Smooth muscle cell (in vitro differentiated cells): ENCODE results near the gene CXCL10. TPM values are rescaled to one million over a fixed set of nuclear protein-coding genes. Genes with fewer than 3 reads are reported as not detected.
A peak's percentile ranks its signal among the peaks of the same experiment; 100 is the strongest.

ENCODE experiments used
- DNase-seq: peaks from one replicate; lab custom pipeline; 2025; ENCODE audit not compliant: unreplicated experiment; lab: John Stamatoyannopoulos, UW
- H2AFZ ChIP-seq: fragments of 200-600 bp; sonication (generic); 2 replicates; pipeline ENCODE4 v1.6.0; 2016; ENCODE audit warnings: antibody characterized with exemption, low read depth, mild to moderate bottlenecking
- H3F3A ChIP-seq: fragments of 200-600 bp; sonication (generic); 2 replicates; pipeline ENCODE4 v1.6.0; 2017; ENCODE audit warnings: antibody characterized with exemption, low read depth
- H3K27ac ChIP-seq: fragments of 200-600 bp; sonication (generic); 2 replicates; pipeline ENCODE4 v1.5.1; 2016; ENCODE audit warnings: low read depth, mild to moderate bottlenecking
- H3K27me3 ChIP-seq: fragments of 200-600 bp; sonication (generic); 2 replicates; pipeline ENCODE4 v1.6.1; 2016; ENCODE audit warnings: low read depth, mild to moderate bottlenecking
- H3K36me3 ChIP-seq: fragments of 200-600 bp; sonication (generic); 2 replicates; pipeline ENCODE4 v1.5.1; 2016; ENCODE audit warnings: low read depth
- H3K4me1 ChIP-seq: fragments of 200-600 bp; sonication (generic); 2 replicates; pipeline ENCODE4 v1.5.1; 2016; ENCODE audit warnings: low read depth
- H3K4me2 ChIP-seq: fragments of 200-600 bp; sonication (generic); 2 replicates; pipeline ENCODE4 v1.6.0; 2016; ENCODE audit warnings: mild to moderate bottlenecking
- H3K4me3 ChIP-seq: fragments of 200-600 bp; sonication (generic); 2 replicates; pipeline ENCODE4 v1.5.1; 2016; ENCODE audit warnings: mild to moderate bottlenecking
- H3K79me2 ChIP-seq: fragments of 200-600 bp; sonication (generic); 2 replicates; pipeline ENCODE4 v1.6.0; 2016; ENCODE audit warnings: low read depth, mild to moderate bottlenecking
- H3K9ac ChIP-seq: fragments of 200-600 bp; sonication (generic); 2 replicates; pipeline ENCODE4 v1.6.0; 2016; ENCODE audit warnings: low read depth
- H3K9me3 ChIP-seq: fragments of 200-600 bp; sonication (generic); replicated peaks from 2 replicates; pipeline ENCODE4 v1.5.1; 2016; ENCODE audit warnings: low read depth
- H4K20me1 ChIP-seq: fragments of 200-600 bp; sonication (generic); 2 replicates; pipeline ENCODE4 v1.6.0; 2016; ENCODE audit warnings: low read depth
- WGBS: methylation state at CpG from one replicate; pipeline ENCODE4 v1.1.7; 2016; ENCODE audit warnings: low lambda C conversion rate; 5-methylcytosine and 5-hydroxymethylcytosine counted together
- polyA plus RNA-seq: library from polyadenylated mRNA; unstranded; fragments of >200 nt; fragmentation: Nextera tagmentation; extraction: Ambion mirVana; gene quantifications from 2 replicates; pipeline ENCODE4 v1.2.1, GENCODE V29; 2016
- total RNA-seq: library from RNA; depleted of rRNA; stranded (reverse); fragments of >200 nt; gene quantifications from 2 replicates; pipeline ENCODE4 v1.2.3, GENCODE V29; 2014
- TF ChIP-seq, protein P1 (sequence below): fragments of 200-600 bp; sonication (generic); IDR thresholded peaks from 2 replicates; pipeline ENCODE4 v1.5.1; 2017; ENCODE audit warnings: borderline replicate concordance, mild to moderate bottlenecking, antibody characterized with exemption; ENCODE audit not compliant: insufficient read depth, poor library complexity, severe bottlenecking

CXCL10 gene
- total and polyA plus RNA-seq, 2 experiments from 2014 or later, result 18.9 to 19.7 TPM

DNA sequence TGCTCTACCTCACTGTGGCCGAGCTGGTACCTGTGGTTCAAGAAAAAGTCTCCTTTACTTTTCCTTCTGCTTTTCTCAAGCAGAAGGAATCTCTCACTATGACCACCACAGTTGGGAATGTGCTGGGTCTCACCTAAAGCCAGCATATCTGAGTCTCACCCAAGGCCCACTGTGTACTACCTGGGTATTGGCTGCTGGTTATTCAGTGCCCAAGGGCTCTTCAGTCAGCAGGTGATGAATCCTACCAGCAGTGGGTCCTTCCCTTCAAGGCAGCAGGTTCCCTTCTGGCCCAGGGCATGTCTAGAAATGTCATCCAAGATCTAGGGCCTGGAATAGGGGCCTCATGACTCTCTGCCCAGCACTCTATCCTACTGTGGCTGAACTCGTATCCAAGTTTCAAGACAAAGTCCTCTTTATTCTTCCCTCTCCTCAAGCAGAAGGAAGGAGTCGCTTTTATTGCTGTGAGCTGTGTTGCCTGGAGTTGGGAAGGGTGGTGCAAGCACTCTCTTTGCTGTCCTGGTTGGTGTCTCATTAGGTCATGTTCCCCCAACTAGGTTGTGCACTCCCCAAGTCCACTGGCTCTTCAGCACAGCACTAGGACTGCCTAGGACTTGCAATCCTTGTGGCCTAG lies 6.1 kb downstream of the CXCL10 start:
- WGBS, result 92% methylated on average over 3 of the region's 3 CpGs
- no peak for DNase-seq
- TF ChIP-seq, protein P1, sequence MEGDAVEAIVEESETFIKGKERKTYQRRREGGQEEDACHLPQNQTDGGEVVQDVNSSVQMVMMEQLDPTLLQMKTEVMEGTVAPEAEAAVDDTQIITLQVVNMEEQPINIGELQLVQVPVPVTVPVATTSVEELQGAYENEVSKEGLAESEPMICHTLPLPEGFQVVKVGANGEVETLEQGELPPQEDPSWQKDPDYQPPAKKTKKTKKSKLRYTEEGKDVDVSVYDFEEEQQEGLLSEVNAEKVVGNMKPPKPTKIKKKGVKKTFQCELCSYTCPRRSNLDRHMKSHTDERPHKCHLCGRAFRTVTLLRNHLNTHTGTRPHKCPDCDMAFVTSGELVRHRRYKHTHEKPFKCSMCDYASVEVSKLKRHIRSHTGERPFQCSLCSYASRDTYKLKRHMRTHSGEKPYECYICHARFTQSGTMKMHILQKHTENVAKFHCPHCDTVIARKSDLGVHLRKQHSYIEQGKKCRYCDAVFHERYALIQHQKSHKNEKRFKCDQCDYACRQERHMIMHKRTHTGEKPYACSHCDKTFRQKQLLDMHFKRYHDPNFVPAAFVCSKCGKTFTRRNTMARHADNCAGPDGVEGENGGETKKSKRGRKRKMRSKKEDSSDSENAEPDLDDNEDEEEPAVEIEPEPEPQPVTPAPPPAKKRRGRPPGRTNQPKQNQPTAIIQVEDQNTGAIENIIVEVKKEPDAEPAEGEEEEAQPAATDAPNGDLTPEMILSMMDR, result no peak
- Histone ChIP-seq H3K4me2 (no peak overlapping the region), H3K36me3 (no peaks in the 10 kb centered on the region), H3K9me3 (no peaks in the 10 kb centered on the region), H4K20me1 (no peaks in the 10 kb centered on the region), H3F3A (peaks cover 6% of the 10 kb centered on the region), H3K27me3 (no peaks in the 10 kb centered on the region), H3K27ac (no peak overlapping the region), H2AFZ (no peak overlapping the region), H3K4me3 (no peak overlapping the region), H3K79me2 (no peaks in the 10 kb centered on the region), H3K9ac (no peak overlapping the region), H3K4me1 (peaks cover 10% of the 10 kb centered on the region)

DNA sequence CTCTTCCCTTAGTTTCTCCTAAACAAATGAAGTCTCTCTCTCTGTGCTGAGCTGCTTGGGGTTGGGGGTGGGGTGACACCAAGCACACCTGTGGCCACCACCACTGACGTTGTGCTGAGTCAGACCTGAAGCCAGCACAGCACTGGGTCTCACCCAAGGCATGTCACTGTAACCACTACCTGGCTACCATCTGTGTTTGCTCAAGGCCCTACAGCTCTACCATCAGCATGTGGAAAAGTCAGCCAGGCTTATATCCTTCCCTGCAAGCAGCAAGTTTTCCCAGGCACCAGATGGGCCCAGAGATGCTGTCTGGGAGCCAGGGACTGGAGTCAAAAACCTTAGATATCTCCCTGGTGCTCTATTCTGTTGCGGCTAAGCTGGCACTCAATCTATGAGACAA lies 6.9 kb downstream of the CXCL10 start:
- H3K4me3 ChIP-seq, result no peak overlapping the region
- no peak overlapping the region for H2AFZ ChIP-seq
- no peak overlapping the region for H3K27ac ChIP-seq
- H4K20me1 ChIP-seq, result no peaks in the 10 kb centered on the region
- no peaks in the 10 kb centered on the region for H3K36me3 ChIP-seq
- H3K79me2 ChIP-seq, result no peaks in the 10 kb centered on the region
- peaks cover 10% of the 10 kb centered on the region for H3K4me1 ChIP-seq
- H3K9ac ChIP-seq, result no peak overlapping the region
- H3K4me2 ChIP-seq, result no peak overlapping the region
- no peaks in the 10 kb centered on the region for H3K9me3 ChIP-seq
- TF ChIP-seq, protein P1, result no peak
- WGBS, result 78% methylated on average over 2 of the region's 2 CpGs
- H3K27me3 ChIP-seq, result no peaks in the 10 kb centered on the region
- H3F3A ChIP-seq, result peaks cover 6% of the 10 kb centered on the region
- no peak for DNase-seq

DNA sequence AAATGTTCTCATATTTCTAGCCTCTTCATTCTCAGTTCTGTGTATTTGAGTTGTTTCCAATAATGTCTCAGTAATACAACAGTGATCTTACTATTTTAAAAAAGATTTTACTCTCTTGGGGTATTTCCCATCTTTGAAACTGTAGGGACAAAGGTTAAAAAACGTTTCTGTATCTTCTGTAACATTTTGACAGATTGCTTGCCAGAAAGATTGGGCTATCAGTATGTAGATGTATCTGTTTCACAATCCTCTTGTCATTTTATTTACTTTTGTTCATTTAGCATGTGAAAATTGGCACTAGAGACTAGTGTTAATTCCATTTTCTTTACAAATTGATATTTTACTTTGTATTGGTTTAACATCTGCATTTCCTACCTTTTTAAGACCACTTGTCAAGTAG lies 9.8 kb downstream of the CXCL10 start:
- no peaks in the 10 kb centered on the region for H3K27me3 ChIP-seq
- no peak overlapping the region for H3K4me3 ChIP-seq
- TF ChIP-seq, protein P1, result no peak
- peak overlapping the region; percentile 1 for H3K4me2 ChIP-seq
- no peaks in the 10 kb centered on the region for H3K9me3 ChIP-seq
- DNase-seq, result no peak
- WGBS, result 38% methylated on average over 1 of the region's 1 CpG
- H3K79me2 ChIP-seq, result no peaks in the 10 kb centered on the region
- peak overlapping the region; percentile 97 for H3K27ac ChIP-seq
- H3K4me1 ChIP-seq, result peaks cover 10% of the 10 kb centered on the region
- H2AFZ ChIP-seq, result peak overlapping the region; percentile 70
- H3K36me3 ChIP-seq, result no peaks in the 10 kb centered on the region
- H3K9ac ChIP-seq, result peak overlapping the region; percentile 21
- peaks cover 6% of the 10 kb centered on the region for H3F3A ChIP-seq
- no peaks in the 10 kb centered on the region for H4K20me1 ChIP-seq

DNA sequence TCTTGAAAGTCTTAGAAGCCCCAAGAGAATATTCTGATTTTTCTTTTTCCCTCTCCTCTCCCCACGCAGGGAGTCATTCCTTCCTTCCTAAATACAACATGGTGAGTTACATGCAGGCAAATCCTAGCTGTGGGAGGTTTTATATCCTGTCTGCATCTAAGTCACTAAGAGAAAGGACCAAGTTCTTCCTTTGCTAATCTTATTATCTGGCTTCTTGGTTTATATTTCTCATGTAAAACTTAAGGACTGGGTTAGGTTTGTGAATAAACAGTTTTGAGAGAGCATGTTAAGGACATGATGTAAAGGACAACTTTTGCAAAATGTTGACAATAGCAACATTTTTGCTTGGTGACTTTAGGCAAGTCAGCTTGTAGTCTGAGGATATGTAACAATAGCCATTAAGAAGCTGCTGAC lies 10.9 kb downstream of the CXCL10 start:
- DNase-seq, result no peak
- peak overlapping the region; percentile 76 for H3K4me2 ChIP-seq
- 12% methylated on average over 1 of the region's 1 CpG for WGBS

More for the DNA sequence above, 10.9 kb downstream of the CXCL10 start:
- H3K4me3 ChIP-seq, result no peak overlapping the region
- H2AFZ ChIP-seq, result peak overlapping the region; percentile 70
- TF ChIP-seq, protein P1, result no peak
- no peaks in the 10 kb centered on the region for H3K27me3 ChIP-seq
- H3K27ac ChIP-seq, result peak overlapping the region; percentile 97
- no peaks in the 10 kb centered on the region for H3K36me3 ChIP-seq
- H3K79me2 ChIP-seq, result no peaks in the 10 kb centered on the region
- peak overlapping the region; percentile 82 for H3K9ac ChIP-seq
- H4K20me1 ChIP-seq, result no peaks in the 10 kb centered on the region
- H3K4me1 ChIP-seq, result peaks cover 10% of the 10 kb centered on the region
- peaks cover 6% of the 10 kb centered on the region for H3F3A ChIP-seq
- H3K9me3 ChIP-seq, result no peaks in the 10 kb centered on the region
